RWPE1 (cell line): ENCODE measurements around the gene OR1M1.

ENCODE experiments used
- CTCF ChIA-PET: fragments of 350-600 bp; sonication (Branson Sonifier 250); formaldehyde crosslinking; extraction: SDS; loops from one replicate; lab custom pipeline; 2021; lab: Yijun Ruan, JAX
- POLR2A ChIA-PET: fragments of 400-600 bp; formaldehyde crosslinking; extraction: SDS; loops from one replicate; lab custom pipeline; 2020; ENCODE audit warnings: antibody characterized with exemption; ENCODE audit not compliant: low non-redundant PET; lab: Yijun Ruan, JAX
- DNase-seq: peaks from one replicate; pipeline ENCODE4 v3.0.0; 2012; ENCODE audit warnings: low spot score
- H3K27ac ChIP-seq: fragments of 450-650 bp; 2 replicates; pipeline ENCODE4 v1.5.1; 2017
- CTCF ChIP-seq: fragments of 450-650 bp; conservative IDR thresholded peaks from 2 replicates; pipeline ENCODE4 v1.5.1; 2017; ENCODE audit warnings: low read depth, mild to moderate bottlenecking

OR1M1 gene

GRCh38 chr19:9115307-9115813, 28.5 kb downstream of the OR1M1 start, which contains the start of gene OR7G1:
TSS of gene OR7G1 (minus strand) at chr19:9115763. CDS start at chr19:9115763, 0 bp downstream.
- no peak for TF ChIP-seq CTCF
- H3K27ac ChIP-seq = no peak within 1 kb of the TSS
- no peak for DNase-seq
- POLR2A ChIA-PET = no interaction called here
- CTCF ChIA-PET = no interaction called here

GRCh38 chr19:9116547-9116946, 29.7 kb downstream of the OR1M1 start:
- ChIA-PET POLR2A (no interaction called here), CTCF (interaction anchor here (0.8 kb wide), 1 partner anchor 536 kb away, joined by 4 read pairs; no protein-coding TSS in a partner anchor)
- H3K27ac ChIP-seq = no peak overlapping the region
- TF ChIP-seq CTCF = no peak
- DNase-seq = no peak

DNA sequence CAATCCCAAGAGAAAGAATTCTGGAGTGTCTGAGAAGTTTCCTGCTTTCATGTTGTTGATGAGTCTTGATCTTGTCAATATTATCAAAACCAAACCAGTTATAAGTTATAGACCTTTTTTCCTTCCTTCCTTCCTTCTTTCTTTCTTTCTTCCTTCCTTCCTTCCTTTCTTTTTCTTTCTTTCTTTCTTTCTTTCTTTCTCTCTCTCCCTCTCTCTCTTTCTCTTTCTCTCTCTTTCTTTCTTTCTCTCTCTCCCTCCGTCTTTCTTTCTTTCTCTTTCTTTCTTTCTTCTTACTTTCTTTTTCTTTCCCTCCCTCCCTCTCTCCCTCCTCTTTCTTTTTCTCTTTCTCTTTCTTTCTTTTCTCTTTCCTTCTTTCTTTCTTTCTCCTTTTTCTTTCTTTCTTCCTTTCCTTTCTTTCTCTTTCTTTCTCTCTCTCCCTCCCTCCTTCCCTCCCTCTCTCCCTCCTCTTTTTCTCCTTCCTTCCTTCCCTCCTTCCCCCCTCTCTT, 40.1 kb downstream of the OR1M1 start, which contains the start of gene OR7G3:
Gene OR7G3, minus strand, starts transcription at position 51 of the 506 bp plus-strand sequence. Its CDS starts 0 bp downstream, at position 51.
- H3K27ac ChIP-seq = no peak within 1 kb of the TSS
- DNase-seq = no peak
- CTCF ChIA-PET = no interaction called here
- POLR2A ChIA-PET = no interaction called here
- no peak for TF ChIP-seq CTCF

DNA sequence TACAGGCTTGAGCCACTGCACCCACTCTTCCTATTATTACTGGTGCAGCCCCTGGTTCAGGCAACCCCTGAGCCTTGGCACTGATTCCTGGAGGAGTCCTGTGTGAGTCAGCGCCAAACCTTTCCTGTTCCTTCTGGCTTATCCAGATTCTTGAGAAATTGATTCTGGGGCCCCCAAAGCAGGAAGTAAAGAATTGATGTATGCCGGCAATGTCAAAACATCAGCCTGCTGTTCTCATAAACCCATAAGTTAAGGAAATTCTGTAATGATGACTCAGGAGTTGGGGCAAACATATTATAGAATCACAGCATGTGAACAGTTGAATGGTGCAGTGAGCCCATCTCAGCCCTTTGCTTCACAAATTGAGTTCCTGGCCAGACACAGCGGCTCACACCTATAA, 41.3 kb downstream of the OR1M1 start:
- TF ChIP-seq CTCF = no peak
- CTCF ChIA-PET = interaction anchor here (0.6 kb wide), 1 partner anchor 41 kb away, joined by 4 read pairs; the partner anchor contains the start of gene OR1M1
- POLR2A ChIA-PET = no interaction called here
- H3K27ac ChIP-seq = peak overlapping the region; percentile 34; the same call in 1 of the 2 replicates
- peak; percentile 81 for DNase-seq

DNA sequence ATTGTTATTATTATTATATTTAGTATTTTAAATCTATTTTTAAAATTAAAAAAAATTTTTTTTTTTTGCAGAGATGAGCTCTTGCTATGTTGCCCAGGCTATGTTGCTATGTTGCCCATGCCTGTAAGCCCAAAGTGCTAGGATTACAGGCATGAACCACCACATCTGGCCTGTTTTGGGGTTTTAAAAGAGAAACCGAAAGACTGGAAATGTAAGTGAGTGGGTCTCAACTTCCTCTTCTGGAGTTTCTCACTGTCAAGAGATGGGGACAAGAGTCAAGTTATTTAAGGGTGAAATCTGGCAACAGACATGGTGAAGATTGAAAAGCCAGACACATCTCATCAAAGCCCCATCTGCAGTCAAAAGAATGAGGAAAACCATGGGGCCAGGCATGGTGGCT, 44.1 kb downstream of the OR1M1 start:
- no peak for TF ChIP-seq CTCF
- DNase-seq = no peak
- ChIA-PET CTCF (no interaction called here), POLR2A (no interaction called here)
- H3K27ac ChIP-seq = no peak overlapping the region

DNA sequence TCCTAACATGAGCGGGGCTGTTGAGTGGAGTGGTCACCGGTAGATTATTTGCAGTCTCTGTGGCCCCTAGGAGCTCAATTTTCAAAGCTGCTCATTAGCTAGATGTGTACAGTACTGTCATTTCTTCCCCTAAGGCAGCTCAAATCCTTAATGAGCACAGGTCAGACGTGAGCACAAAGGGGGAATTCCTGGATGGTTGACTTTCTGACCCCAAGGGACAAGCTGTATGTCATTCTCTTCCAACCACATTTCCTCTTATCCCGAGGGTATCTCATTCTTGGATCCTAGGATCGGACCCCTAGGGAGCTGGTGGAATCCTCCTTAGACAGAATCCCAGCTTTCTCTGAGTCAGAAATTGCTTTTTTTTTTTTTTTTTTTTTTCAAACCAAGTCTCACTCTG, 45.6 kb downstream of the OR1M1 start:
- H3K27ac ChIP-seq = no peak overlapping the region
- no peak for DNase-seq
- TF ChIP-seq CTCF = no peak
- POLR2A ChIA-PET = interaction anchor here (0.7 kb wide), 1 partner anchor 569 kb away, joined by 5 read pairs; no protein-coding TSS in a partner anchor
- CTCF ChIA-PET = interaction anchor here (0.6 kb wide), 2 partner anchors 753 to 1070 kb away, joined by 3 to 5 read pairs; no protein-coding TSS in a partner anchor
